NCI-H526 (cell line): Measurements from ENCODE around the gene AFG1L.
A peak's percentile ranks its signal among the peaks of the same experiment; 100 is the strongest.

Experiments used
- DNase-seq, 2 experiments: peaks; one replicate each; lab custom pipeline; 2025; lab: John Stamatoyannopoulos, UW

AFG1L gene

DNA sequence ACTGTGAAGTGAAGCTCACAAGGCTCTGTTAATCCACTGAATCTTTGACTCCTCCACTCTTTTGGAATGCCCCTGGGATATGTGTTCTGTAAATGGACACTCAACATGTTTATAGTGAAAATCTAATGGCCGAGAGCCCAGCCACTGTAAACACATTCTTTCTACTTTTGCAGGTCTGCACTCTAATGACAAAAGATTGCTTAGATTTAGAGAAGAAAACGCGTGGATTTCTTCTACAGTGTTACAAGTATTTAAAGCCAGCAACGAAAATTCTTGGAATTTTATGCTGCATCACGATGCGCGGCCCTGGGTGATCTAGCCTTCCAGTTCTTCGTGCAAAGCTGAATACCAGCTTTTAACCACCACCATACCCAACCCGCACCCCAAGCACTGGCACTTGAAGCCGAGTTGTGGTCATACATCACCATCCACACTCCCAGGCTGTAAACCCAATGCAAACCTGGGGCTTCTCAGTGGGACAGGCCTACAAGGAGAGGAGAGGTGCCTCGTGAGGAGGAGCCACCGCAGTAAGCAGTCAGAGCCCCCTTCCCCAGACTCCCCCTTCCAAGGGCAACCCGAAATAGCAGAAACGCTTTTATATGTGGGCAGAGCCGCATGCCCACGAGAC, 262.1 kb downstream of the AFG1L start:
- peak in 1 of 2 experiments; percentile 49 for DNase-seq

DNA sequence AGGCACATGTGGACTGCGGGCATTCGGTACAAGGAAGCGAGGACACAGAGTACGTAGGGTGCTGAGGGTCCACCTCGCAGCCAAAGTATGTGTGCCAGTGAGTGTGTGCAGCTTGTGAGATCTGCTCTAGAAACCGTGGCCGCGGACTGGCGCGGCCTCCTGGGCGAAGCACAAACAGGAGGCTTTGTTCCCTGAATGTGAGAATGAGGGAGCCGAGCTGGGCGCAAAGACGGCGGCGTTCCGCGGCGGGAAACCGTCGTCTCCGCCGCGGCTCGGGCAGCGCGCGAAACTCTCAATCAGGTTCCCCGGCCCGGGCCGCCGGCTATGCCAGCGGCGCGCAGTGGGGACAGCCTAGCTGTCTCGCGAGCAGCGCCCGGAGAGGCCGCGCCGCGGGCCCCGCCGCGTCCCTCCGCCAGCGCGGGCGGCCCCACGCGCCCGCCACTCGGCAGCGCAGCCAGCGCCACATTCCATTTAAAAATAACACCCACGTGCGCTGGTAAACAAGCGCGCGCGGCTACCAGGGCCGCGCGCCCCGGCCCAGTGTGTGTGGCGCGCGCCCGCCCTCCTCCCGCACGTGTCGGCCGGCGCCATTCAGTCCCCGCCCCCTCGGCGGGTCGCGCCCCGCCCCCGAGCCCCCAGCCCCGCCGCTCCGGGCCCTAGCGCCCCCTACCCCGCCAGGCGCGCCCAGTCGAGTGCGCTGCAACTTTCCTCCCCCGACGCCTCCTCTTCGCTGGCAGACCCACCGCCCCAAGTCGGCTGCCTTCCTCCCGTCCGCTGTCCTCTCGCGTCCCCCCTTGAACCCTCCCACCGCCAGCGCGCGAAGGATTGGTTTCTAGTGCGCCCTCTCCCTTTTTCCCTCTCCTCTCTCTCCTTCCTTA, 262.9 kb downstream of the AFG1L start:
- DNase-seq = peak; percentile 19 to 91

DNA sequence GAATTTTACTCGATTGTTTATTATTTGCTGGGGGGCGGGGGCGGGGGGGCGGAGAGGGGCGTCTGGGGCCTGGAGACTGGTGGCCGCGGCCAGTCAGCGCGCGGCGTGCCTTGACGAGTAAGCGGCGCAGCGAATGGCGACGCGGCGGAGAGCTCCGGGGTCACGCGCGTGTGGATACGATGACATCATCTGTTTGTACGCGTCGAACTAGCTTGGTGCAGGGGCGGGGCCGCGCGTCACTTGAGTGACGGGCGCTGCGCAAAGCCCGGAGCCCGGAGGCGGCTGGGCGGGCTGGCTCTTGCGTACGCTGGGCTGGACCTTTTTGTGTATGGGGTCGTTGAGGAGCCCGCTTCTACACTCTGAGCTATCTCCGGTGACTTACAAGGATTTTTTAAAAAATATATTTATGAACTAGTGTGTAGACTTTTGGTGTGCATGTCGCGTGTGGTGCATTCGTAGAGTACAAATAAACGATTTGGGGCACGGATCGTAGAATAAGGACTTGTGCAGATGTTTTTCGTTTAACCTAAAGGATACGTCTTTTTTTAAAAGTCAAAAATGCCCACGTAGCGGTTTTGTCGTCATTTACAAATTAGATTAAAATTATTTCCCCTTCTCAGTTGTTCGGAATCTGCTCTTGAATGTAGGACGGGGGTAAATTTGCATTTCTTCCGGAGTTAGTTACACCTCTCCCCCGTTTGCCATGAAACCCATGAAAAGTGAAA, 263.7 kb downstream of the AFG1L start:
- peak; percentile 97 to 99 for DNase-seq

DNA sequence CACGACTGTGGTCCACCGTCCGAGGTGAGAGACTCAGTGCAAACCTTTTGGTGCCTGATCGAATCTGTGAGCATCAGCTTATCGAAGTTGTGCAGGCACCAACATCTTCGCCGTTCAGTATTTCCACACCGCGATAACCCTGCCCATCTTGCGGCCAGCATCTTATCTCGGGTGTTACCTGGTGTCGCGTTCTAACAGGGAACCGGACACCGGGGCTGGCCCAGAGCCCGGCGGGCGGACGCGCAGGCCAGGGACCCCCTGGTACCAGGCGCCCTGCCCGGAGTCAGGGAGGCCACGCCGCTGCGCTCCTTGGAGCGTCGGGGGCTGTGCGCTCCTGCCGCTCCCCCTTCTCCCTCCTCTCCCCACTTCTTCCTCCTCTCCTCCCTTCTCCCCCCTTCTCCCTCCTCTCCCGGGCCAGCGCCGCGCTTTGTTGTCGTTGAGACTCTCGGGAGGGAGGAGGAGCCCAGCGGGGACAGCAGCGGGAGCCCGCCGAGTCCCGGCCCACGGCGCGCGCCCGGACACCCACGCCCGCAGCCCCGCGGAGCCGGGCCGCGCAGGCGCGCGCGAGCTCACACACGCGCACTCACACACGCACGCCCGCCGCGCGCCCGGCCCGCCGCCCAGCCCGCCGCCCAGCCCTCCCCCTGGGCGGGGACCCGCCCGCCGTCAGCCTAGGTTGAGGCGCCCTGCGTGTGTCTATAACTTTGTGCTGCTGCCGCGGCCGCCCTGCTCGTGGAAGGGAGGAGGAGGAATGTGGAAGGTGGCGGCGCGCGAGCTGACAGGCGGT, 264.4 kb downstream of the AFG1L start:
- peak; percentile 79 to 93 for DNase-seq

DNA sequence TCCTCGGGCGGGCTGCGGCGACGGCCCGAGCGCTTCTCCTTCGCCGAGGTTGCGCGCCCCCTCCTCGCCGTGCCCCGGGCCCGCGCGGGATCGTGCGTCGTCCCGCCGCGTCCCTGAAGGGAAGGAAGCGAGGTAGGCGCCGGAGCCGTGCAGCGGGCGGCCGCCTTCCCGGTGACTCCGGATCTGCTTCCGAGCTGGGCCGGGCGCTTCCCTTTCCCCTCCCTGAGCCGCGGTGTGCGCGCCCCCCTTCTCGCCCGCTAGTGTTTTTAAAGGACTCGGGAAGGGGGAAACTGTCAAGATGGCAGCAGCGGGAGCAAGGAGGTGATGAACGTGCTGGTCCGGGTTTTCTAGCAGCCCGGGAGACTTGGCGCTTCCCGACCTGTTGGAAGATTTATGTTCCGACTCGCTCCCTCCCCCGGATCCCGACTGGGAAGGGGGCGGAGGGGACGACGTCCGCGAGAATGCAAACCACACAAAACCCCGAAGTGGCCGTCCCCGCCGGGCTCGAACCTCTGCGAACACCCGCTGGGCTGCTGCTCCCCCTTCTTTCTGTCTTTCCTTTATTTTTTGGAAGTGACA, 265.1 kb downstream of the AFG1L start:
- DNase-seq = peak; percentile 73 to 82

DNA sequence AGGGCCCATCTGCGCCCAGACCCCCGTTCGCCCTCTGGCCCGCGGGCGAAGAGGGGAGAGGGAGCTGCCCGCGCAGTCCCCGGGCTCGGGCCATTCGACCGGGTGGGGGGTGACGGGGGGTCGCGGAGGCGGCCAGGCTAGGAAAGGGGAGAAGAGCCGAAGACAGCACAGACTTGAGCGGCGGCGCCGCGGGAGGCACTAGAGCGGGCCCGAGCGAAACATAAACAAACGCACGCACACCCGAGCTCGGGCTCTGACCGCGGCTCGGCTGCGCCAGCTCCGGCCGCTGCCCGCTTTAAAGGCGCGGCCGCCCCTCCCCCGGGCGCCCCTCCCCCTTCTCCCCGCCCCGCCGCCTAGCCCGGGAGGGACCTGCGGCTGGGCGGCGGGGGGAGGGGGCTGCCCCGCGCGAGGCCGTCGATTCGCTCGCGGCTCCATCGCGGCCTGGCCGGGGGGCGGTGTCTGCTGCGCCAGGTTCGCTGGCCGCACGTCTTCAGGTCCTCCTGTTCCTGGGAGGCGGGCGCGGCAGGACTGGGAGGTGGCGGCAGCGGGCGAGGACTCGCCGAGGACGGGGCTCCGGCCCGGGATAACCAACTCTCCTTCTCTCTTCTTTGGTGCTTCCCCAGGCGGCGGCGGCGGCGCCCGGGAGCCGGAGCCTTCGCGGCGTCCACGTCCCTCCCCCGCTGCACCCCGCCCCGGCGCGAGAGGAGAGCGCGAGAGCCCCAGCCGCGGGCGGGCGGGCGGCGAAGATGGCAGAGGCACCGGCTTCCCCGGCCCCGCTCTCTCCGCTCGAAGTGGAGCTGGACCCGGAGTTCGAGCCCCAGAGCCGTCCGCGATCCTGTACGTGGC, 265.8 kb downstream of the AFG1L start, which contains the start of gene FOXO3:
TSS of gene FOXO3 (plus strand) at position 455 of the 846 bp plus-strand sequence. CDS start at position 747, 292 bp downstream.
- DNase-seq = peak; percentile 68 to 96

DNA sequence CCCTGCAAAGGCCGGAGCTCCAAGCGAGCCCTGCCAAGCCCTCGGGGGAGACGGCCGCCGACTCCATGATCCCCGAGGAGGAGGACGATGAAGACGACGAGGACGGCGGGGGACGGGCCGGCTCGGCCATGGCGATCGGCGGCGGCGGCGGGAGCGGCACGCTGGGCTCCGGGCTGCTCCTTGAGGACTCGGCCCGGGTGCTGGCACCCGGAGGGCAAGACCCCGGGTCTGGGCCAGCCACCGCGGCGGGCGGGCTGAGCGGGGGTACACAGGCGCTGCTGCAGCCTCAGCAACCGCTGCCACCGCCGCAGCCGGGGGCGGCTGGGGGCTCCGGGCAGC, 266.4 kb downstream of the AFG1L start:
- DNase-seq = peak in 1 of 2 experiments; percentile 22

DNA sequence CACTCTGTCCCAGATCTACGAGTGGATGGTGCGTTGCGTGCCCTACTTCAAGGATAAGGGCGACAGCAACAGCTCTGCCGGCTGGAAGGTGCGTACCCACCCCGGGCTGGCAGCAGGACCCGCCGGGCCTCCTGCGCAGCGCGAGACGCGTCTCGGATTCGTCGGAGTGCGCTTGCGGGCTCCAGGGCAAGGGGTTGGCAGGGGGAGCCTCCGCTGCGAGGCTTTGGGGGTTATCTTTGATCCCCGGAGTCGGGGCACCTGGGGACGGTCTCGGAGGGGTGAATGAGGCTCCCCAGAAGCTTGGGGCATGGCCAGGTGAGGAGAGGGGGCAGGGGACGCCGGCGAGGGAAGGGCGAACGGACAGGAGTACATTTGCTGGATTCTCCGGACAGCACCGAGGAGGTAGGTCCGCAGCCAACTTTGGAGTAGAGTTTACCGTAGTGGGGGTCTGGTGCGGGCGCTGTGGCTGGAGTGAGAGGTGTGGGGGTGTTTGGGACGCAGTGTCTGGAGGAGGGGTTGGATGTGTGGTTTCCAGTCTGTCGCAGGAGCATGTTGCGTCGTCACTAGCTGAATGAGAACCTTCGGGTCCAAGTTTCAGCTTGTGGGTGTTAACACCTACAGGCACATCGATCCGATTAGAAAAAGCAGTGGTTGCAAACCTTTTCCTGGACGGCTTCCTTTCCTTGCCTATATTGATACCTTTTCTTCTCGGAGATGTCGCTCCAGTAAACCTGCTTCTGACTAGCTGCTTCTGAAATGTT, 267.1 kb downstream of the AFG1L start:
- peak; percentile 24 to 69 for DNase-seq

DNA sequence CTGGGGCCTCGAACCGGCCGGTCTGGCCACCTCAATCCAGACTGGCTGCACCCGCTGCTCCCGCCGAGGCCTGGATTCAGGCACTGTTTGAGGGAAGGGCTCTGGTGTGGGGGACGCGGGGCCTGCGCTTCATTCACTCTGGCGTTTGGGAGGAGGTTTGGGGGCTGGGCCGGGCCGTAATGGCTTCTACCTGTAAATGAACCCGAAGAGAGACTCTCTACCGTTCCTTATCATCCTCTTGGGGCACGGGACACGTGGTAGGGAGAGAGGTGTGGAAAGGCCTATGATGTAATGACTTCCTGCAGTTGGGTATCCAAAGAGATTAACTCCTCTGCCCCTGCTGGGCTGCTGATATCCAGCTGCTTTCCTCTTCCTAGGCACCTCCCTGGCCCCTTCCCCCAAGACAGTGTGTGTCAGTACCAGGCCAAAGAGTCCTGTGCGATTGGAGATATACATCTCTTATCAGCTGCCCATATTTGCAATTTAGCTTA, 267.7 kb downstream of the AFG1L start:
- peak; percentile 87 to 90 for DNase-seq

DNA sequence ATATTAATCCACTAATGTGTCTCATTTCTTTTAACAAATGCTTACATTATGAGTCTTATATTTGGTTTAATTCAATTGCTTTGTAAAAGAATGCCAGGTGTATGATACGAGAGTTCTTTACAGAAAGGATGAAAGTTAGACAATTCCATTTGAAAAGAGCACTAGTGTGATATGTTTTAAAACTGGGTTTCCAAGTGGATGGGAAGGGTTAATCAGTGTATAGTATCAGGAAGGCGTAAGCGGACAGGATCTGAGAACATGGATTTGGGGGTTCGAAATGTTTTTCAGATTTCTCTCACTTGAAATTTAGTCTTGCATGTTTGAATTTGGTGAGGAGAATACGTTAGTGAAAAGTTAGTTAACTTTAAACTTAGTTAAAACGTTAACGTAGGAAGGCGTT, 268.4 kb downstream of the AFG1L start:
- no peak for DNase-seq

DNA sequence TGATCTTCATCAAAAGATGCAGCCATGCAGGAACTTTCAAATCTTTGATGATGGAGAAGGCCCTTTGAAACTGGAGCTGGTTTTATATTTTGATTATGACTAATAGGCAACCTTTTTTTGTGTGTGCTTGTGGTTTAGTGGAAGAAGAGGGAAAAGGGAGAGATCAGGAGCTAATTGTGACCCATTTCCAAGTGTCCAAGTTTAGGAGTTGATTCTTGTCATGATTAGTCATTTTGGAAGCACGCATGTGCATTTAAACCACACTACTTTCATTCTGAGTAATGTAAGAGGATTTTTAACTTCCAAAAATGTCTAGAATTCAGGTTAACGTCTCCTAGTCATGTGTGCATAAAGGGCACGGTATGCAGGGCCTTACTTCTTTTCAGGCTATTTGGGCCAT, 269.3 kb downstream of the AFG1L start:
- DNase-seq = no peak

DNA sequence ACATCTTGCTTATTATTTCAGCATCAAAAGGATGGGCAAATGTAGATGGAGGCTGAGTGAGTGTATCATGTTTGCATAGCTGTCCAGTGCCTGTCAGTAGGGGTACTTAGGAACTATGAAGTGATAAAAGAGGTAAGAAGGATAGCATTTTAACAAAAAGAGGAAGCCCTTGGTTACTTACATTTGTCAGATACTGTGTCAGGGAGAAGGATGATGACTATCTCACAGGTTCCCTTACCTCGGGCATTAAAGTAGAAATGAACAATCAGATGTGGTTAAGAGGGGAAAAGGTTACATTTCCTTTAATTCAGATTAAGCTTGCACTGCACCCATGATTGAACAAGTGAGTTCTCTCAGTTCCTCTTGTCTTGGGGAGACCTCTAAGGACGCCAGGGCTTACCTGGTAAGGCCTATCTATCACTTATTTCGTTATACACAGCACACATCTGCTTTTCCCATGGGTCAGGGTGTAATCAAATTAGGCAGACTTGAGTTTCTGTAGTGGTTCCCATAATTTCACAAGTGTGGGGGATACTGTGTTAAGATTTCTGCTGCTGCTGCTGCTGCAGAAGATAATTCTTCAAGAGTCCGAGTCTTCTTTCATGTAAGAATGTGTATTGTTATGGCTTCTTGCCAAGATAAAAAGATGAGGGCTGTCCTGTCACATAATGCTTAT, 270.4 kb downstream of the AFG1L start:
- peak in 1 of 2 experiments; percentile 19 for DNase-seq

DNA sequence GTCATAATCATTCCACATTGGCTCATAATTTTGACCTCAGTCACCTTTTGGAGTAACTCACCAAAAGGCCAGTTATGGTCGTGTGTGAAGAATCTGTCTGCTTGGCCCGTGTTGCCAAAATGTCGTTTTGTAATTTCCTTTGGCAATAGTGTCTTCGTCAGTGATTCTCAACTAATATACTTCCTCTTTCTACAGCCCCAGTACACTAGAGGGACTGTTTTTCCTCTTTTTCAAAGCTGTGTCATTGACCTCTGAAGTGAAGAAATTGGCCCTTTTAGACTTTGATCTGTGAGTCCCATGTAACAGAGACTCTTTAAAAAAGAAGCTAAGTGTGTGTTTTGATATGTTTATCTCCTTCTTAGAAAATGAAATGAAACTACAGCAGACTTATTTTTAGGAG, 271.0 kb downstream of the AFG1L start:
- no peak for DNase-seq

DNA sequence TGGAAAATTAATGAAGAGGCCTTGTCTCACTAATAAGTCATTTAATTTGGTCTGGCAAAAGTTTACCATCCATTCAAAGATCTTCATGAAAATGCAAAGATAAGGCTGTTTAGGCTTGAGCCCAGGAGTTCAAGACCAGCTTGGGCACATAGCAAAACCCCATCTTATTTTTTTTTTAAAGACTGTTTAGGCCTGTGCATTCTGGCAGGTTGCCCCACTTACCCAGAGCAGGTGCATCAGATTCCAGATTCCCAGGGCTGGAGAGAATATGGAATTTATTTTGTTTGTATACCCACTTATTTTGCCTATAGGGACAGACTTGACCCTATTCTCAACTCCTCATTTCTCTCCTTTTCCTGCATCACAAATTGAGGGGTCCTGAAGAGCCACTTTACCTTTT, 271.6 kb downstream of the AFG1L start:
- DNase-seq = no peak

DNA sequence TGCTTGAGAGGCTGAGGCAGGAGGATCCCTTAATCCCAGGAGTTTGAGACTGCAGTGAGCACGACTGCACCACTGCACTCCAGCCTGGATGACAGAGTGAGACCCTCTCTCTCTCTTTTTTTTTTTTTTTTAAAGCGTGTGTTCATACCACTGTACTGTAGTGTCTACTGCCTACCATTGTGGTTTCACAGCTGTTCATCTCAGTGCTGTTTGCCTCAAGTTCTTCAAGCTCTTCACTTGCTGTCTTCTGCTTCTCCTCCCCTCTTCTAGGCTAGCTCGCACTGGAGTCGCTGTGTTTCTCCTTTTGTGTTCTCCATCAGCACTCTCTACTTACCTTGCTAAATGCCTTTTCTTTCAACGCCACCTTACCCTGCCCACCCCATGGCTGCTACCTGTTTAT, 273.2 kb downstream of the AFG1L start:
- DNase-seq = no peak

DNA sequence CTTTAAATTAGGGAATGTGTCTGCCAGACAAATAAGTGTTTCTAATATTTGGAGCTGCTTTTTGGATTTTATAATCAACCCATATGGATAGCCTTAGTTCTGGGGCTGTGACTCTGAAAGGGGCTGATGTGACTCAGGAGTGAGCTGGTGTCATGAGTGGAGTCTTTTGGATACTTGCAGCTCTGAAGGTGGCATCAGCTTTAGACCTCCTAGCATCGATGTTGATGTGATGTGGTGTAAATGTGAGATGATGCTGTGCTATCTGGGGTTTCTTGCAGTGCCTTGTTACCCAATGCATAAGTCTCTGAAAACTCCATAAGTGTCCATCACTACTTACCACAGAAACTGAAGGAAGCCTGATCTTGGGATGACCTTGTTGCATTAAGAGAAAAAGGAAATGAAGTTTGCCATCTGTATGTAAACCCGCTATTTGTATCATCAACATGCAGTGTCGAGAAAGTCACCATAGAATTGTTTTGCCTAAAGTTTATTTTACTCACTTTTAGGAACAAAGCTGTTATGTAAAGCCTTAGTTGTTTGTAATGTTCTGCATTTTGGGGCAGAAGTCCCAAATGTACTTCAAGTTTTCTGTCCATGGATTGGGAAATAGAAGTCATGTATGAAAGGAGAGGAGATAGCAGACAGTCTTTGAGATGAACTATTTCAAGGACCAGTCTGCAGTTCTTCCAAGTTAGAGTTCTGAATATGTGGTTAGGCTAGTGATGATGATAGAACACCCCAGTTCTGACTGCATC, 273.9 kb downstream of the AFG1L start:
- no peak for DNase-seq

DNA sequence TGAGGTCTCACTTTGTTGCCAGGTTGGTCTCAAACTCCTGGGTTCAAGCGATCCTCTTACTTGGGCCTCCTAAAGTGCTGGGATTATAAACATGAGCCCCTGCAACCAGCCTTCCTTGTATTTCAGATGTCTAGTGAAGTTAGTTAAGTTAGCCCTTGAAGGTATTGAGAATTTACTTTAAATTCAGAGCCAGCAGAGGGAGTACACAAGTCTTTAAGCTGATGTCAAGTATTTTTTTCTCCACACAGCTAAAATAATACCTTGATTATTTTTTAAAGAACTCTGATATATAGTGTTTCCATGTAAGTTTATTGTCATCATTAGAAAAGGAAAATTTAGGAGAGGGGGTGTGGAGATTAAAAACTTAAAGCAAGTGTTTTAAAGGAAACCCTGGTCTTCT, 275.7 kb downstream of the AFG1L start:
- no peak for DNase-seq

DNA sequence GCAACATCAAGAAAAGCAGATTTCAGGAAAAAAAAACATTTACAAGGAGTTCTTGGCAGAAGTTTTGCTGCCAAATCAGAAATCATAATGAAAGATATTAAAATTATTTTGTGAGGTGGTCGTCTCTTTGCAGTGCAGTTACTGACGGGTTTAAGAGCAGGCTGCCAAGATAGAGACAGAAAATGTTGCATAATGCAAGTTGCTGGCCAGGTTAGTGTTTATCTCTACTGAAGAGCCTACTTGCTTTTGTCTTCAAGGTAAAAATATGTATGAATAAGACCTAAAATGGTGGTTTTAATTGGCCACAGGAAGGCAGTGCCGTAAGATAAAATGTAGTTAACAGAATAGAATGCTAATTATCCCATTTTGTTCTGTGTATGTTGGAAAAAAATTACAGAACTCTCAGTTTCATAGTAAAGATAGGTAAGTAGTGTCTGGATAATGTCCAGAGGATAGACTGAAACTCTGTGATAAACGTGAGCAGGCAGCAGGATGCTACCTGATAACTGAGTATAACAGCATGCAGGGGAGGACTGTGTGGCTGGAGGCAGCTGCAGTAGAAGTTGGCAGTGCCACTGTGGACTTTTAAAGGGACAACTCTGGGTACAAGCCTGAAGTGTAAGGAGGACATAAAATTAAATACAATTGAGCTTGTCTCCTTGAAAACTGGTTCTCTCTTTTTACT, 279.7 kb downstream of the AFG1L start:
- no peak for DNase-seq
